GM23338 (cell line): ENCODE measurements around the gene LRATD1.

Experiments
- CREB1 ChIP-seq: fragments of 250-450 bp; sonication (Bioruptor Pico); IDR thresholded peaks from 2 replicates; pipeline ENCODE4 v1.5.0; 2020; ENCODE audit warnings: low read depth, mild to moderate bottlenecking, moderate library complexity
- ETS1 ChIP-seq: IDR thresholded peaks from 2 replicates; pipeline ENCODE4 v1.6.1; 2016; ENCODE audit warnings: antibody characterized with exemption
- EZH2 ChIP-seq: fragments of 200-600 bp; sonication (generic); IDR thresholded peaks from one replicate; pipeline ENCODE4 v1.8.0; 2017; ENCODE audit warnings: antibody characterized with exemption, mild to moderate bottlenecking, low read depth; ENCODE audit not compliant: unreplicated experiment
- EZH2phosphoT487 ChIP-seq: fragments of 200-600 bp; sonication (generic); IDR thresholded peaks from one replicate; pipeline ENCODE4 v1.8.1; 2018; ENCODE audit warnings: antibody characterized with exemption; ENCODE audit not compliant: unreplicated experiment
- JUNB ChIP-seq: IDR thresholded peaks from one replicate; pipeline ENCODE4 v1.6.1; 2016; ENCODE audit warnings: antibody characterized with exemption; ENCODE audit not compliant: unreplicated experiment
- NANOG ChIP-seq: IDR thresholded peaks from 2 replicates; pipeline ENCODE4 v1.6.1; 2016; ENCODE audit warnings: antibody characterized with exemption, borderline replicate concordance
- POLR2AphosphoS5 ChIP-seq: IDR thresholded peaks from 2 replicates; pipeline ENCODE4 v1.6.1; 2016; ENCODE audit warnings: antibody characterized with exemption, low read depth
- STAT1 ChIP-seq: IDR thresholded peaks from one replicate; pipeline ENCODE4 v1.6.1; 2016; ENCODE audit warnings: antibody characterized with exemption; ENCODE audit not compliant: unreplicated experiment
- ZNF114 ChIP-seq: fragments of 250-450 bp; sonication (Bioruptor Pico); IDR thresholded peaks from 2 replicates; pipeline ENCODE4 v1.5.0; 2020; ENCODE audit warnings: mild to moderate bottlenecking, moderate library complexity
- TF ChIP-seq, protein P1 (sequence below), 2 experiments: fragments of 200-600 bp in 1 of 2; sonication (generic) in 1 of 2; conservative IDR thresholded peaks; 2 replicates each; pipeline versions ENCODE4 v1.5.1 to v1.6.1; 2016 to 2017; ENCODE audit warnings: antibody characterized with exemption in 2 of 2, low read depth in 2 of 2, mild to moderate bottlenecking in 2 of 2, moderate library complexity in 1 of 2
- TF ChIP-seq, protein P2 (sequence below): IDR thresholded peaks from one replicate; pipeline ENCODE4 v1.6.1; 2018; ENCODE audit warnings: antibody characterized with exemption; ENCODE audit not compliant: unreplicated experiment
- TF ChIP-seq, protein P3 (sequence below): fragments of 250-450 bp; sonication (Bioruptor Pico); IDR thresholded peaks from 2 replicates; pipeline ENCODE4 v1.5.0; 2020; ENCODE audit warnings: mild to moderate bottlenecking, moderate library complexity

DNA sequence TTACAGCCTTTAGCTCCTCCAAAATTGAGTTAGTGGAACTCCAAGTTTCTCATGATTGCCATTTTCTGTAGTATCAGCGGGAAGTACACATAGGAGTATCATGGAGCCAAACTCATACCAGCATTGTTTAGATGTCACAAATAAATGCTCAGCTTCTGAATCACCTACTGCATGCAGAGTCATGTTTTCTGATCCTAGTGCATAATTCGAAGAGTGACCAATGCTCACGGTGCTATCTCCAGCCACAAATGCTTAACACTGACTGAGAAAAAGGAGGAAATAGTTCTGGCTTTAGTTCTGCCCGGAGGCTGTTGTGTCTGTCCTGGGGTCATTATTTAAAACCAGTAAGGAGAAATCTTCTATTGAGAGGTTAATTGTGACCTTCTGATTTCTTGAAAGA, 45.4 kb upstream of the LRATD1 start:
- TF ChIP-seq POLR2AphosphoS5 (no peak), EZH2phosphoT487 (no peak), ETS1 (no peak), JUNB (no peak), CREB1 (CRISPR knock-in tag) (no peak), EZH2 (no peak), STAT1 (no peak), ZNF114 (CRISPR knock-in tag) (no peak), NANOG (no peak)
- TF ChIP-seq, protein P1, sequence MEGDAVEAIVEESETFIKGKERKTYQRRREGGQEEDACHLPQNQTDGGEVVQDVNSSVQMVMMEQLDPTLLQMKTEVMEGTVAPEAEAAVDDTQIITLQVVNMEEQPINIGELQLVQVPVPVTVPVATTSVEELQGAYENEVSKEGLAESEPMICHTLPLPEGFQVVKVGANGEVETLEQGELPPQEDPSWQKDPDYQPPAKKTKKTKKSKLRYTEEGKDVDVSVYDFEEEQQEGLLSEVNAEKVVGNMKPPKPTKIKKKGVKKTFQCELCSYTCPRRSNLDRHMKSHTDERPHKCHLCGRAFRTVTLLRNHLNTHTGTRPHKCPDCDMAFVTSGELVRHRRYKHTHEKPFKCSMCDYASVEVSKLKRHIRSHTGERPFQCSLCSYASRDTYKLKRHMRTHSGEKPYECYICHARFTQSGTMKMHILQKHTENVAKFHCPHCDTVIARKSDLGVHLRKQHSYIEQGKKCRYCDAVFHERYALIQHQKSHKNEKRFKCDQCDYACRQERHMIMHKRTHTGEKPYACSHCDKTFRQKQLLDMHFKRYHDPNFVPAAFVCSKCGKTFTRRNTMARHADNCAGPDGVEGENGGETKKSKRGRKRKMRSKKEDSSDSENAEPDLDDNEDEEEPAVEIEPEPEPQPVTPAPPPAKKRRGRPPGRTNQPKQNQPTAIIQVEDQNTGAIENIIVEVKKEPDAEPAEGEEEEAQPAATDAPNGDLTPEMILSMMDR (conservative IDR thresholded peaks at IDR 0.05; ENCODE audit: low read depth in 2 of 2) = no peak
- TF ChIP-seq, protein P2, sequence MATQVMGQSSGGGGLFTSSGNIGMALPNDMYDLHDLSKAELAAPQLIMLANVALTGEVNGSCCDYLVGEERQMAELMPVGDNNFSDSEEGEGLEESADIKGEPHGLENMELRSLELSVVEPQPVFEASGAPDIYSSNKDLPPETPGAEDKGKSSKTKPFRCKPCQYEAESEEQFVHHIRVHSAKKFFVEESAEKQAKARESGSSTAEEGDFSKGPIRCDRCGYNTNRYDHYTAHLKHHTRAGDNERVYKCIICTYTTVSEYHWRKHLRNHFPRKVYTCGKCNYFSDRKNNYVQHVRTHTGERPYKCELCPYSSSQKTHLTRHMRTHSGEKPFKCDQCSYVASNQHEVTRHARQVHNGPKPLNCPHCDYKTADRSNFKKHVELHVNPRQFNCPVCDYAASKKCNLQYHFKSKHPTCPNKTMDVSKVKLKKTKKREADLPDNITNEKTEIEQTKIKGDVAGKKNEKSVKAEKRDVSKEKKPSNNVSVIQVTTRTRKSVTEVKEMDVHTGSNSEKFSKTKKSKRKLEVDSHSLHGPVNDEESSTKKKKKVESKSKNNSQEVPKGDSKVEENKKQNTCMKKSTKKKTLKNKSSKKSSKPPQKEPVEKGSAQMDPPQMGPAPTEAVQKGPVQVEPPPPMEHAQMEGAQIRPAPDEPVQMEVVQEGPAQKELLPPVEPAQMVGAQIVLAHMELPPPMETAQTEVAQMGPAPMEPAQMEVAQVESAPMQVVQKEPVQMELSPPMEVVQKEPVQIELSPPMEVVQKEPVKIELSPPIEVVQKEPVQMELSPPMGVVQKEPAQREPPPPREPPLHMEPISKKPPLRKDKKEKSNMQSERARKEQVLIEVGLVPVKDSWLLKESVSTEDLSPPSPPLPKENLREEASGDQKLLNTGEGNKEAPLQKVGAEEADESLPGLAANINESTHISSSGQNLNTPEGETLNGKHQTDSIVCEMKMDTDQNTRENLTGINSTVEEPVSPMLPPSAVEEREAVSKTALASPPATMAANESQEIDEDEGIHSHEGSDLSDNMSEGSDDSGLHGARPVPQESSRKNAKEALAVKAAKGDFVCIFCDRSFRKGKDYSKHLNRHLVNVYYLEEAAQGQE = no peak
- TF ChIP-seq, protein P3, sequence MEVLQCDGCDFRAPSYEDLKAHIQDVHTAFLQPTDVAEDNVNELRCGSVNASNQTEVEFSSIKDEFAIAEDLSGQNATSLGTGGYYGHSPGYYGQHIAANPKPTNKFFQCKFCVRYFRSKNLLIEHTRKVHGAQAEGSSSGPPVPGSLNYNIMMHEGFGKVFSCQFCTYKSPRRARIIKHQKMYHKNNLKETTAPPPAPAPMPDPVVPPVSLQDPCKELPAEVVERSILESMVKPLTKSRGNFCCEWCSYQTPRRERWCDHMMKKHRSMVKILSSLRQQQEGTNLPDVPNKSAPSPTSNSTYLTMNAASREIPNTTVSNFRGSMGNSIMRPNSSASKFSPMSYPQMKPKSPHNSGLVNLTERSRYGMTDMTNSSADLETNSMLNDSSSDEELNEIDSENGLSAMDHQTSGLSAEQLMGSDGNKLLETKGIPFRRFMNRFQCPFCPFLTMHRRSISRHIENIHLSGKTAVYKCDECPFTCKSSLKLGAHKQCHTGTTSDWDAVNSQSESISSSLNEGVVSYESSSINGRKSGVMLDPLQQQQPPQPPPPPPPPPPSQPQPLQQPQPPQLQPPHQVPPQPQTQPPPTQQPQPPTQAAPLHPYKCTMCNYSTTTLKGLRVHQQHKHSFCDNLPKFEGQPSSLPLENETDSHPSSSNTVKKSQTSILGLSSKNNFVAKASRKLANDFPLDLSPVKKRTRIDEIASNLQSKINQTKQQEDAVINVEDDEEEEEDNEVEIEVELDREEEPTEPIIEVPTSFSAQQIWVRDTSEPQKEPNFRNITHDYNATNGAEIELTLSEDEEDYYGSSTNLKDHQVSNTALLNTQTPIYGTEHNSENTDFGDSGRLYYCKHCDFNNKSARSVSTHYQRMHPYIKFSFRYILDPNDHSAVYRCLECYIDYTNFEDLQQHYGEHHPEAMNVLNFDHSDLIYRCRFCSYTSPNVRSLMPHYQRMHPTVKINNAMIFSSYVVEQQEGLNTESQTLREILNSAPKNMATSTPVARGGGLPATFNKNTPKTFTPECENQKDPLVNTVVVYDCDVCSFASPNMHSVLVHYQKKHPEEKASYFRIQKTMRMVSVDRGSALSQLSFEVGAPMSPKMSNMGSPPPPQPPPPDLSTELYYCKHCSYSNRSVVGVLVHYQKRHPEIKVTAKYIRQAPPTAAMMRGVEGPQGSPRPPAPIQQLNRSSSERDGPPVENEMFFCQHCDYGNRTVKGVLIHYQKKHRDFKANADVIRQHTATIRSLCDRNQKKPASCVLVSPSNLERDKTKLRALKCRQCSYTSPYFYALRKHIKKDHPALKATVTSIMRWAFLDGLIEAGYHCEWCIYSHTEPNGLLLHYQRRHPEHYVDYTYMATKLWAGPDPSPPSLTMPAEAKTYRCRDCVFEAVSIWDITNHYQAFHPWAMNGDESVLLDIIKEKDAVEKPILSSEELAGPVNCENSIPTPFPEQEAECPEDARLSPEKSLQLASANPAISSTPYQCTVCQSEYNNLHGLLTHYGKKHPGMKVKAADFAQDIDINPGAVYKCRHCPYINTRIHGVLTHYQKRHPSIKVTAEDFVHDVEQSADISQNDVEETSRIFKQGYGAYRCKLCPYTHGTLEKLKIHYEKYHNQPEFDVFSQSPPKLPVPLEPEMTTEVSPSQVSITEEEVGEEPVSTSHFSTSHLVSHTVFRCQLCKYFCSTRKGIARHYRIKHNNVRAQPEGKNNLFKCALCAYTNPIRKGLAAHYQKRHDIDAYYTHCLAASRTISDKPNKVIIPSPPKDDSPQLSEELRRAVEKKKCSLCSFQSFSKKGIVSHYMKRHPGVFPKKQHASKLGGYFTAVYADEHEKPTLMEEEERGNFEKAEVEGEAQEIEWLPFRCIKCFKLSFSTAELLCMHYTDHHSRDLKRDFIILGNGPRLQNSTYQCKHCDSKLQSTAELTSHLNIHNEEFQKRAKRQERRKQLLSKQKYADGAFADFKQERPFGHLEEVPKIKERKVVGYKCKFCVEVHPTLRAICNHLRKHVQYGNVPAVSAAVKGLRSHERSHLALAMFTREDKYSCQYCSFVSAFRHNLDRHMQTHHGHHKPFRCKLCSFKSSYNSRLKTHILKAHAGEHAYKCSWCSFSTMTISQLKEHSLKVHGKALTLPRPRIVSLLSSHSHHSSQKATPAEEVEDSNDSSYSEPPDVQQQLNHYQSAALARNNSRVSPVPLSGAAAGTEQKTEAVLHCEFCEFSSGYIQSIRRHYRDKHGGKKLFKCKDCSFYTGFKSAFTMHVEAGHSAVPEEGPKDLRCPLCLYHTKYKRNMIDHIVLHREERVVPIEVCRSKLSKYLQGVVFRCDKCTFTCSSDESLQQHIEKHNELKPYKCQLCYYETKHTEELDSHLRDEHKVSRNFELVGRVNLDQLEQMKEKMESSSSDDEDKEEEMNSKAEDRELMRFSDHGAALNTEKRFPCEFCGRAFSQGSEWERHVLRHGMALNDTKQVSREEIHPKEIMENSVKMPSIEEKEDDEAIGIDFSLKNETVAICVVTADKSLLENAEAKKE = no peak
